Esophagus squamous epithelium (tissue), 4 donors: ENCODE measurements around the gene CCDC146.

Experiments used
- POLR2A ChIP-seq, 4 donors: fragments of 450-650 bp; IDR thresholded peaks; one replicate each; pipeline ENCODE4 v1.6.1; 2017; ENCODE audit warnings: antibody characterized with exemption in 4 of 4, mild to moderate bottlenecking in 4 of 4, moderate library complexity in 3 of 4
- TF ChIP-seq, protein P1 (sequence below), 6 experiments: fragments of 450-650 bp in 4 of 6; fragments of 200-600 bp in 2 of 6; sonication (generic) in 2 of 6; IDR thresholded peaks; one replicate each; pipeline ENCODE4 v1.5.1; 2016 to 2019; ENCODE audit warnings: antibody characterized with exemption in 6 of 6, mild to moderate bottlenecking in 4 of 6, moderate library complexity in 4 of 6

DNA sequence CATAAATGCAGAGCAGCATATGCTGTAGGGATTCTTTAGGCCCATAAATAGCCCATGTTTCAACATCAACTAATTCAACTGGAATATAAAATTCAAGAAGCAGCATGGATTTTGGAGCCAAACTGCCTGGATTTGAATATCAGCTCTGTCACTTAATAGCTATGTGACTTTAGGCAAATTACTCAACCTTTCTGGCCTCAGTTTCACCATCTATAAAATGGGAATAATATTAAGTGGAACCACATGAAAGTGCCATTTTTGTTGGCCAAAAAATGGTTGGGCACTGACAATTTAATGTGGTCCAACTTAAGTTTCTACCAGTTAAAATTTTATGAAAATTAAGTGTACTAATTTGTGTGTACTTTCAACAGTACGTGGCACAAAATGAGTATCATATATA, 195.6 kb downstream of the CCDC146 start:
- TF ChIP-seq, protein P1, sequence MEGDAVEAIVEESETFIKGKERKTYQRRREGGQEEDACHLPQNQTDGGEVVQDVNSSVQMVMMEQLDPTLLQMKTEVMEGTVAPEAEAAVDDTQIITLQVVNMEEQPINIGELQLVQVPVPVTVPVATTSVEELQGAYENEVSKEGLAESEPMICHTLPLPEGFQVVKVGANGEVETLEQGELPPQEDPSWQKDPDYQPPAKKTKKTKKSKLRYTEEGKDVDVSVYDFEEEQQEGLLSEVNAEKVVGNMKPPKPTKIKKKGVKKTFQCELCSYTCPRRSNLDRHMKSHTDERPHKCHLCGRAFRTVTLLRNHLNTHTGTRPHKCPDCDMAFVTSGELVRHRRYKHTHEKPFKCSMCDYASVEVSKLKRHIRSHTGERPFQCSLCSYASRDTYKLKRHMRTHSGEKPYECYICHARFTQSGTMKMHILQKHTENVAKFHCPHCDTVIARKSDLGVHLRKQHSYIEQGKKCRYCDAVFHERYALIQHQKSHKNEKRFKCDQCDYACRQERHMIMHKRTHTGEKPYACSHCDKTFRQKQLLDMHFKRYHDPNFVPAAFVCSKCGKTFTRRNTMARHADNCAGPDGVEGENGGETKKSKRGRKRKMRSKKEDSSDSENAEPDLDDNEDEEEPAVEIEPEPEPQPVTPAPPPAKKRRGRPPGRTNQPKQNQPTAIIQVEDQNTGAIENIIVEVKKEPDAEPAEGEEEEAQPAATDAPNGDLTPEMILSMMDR (IDR thresholded peaks at IDR 0.05) = no peak
- no peak for TF ChIP-seq POLR2A (IDR thresholded peaks at IDR 0.05)
